Ovary (tissue), 3 donors: ENCODE data around the gene SLIT2.

Experiments used
- CTCF ChIP-seq, 3 donors: fragments of 450-650 bp in 2 of 3; fragments of 200-600 bp in 1 of 3; IDR thresholded peaks; one replicate each; pipeline versions ENCODE4 v1.5.1 to v1.8.0; 2016 to 2022; ENCODE audit warnings: antibody characterized with exemption in 3 of 3, mild to moderate bottlenecking in 1 of 3
- EP300 ChIP-seq: sonication (generic); formaldehyde crosslinking; IDR thresholded peaks from one replicate; pipeline ENCODE4 v1.6.1; 2017; ENCODE audit warnings: antibody characterized with exemption
- POLR2A ChIP-seq: fragments of 450-650 bp; IDR thresholded peaks from one replicate; pipeline ENCODE4 v1.6.1; 2017; ENCODE audit warnings: antibody characterized with exemption, mild to moderate bottlenecking, moderate library complexity
- donor health status: DM: no; HTN: no; CAD: no.

GRCh38 chr4:20264688-20265087 is 13.0 kb downstream of the SLIT2 start:
- TF ChIP-seq CTCF (IDR thresholded peaks at IDR 0.05) (no peak), POLR2A (no peak), EP300 (no peak)
